GM18508 (cell line): Measurements from ENCODE around the gene ZNF292.
"Not testable (repeated sequence)": the region's sequence is repeated elsewhere in the genome, so short reads cannot be mapped to it uniquely, and the experiment has no call there.

Experiments used
- ATAC-seq: cut with Tn5 transposase; IDR thresholded peaks from one replicate; pipeline ENCODE4 v1.9.1; 2021; ENCODE audit warnings: moderate number of reproducible peaks; ENCODE audit not compliant: insufficient read depth, unreplicated experiment

ZNF292 gene

DNA sequence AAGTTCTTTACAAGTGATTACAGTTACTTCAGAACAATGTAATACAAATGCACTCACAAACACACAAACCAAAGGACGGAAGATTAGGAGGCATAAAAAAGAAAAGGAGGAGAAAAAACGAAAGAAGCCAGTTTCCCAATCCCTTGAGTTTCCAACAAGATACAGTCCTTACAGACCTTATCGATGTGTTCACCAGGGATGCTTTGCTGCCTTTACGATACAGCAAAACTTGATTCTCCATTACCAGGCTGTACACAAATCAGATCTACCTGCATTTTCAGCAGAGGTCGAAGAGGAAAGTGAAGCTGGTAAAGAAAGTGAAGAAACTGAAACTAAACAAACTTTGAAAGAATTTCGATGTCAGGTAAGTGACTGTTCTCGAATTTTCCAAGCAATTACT, 104.4 kb downstream of the ZNF292 start:
- no peak for ATAC-seq

DNA sequence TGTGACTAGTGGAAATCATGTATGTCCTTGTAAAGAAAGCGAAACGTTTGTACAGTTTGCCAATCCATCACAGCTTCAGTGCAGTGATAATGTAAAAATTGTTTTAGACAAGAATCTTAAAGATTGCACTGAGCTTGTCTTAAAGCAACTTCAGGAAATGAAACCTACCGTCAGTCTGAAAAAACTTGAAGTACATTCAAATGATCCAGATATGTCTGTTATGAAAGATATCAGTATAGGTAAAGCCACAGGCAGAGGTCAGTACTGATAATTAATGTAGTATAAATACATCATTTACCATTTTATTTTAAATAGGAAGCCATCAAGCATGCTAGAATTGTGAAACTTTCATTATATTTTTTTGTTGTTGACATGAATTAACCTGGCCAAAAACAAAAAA, 106.2 kb downstream of the ZNF292 start:
- no peak for ATAC-seq

DNA sequence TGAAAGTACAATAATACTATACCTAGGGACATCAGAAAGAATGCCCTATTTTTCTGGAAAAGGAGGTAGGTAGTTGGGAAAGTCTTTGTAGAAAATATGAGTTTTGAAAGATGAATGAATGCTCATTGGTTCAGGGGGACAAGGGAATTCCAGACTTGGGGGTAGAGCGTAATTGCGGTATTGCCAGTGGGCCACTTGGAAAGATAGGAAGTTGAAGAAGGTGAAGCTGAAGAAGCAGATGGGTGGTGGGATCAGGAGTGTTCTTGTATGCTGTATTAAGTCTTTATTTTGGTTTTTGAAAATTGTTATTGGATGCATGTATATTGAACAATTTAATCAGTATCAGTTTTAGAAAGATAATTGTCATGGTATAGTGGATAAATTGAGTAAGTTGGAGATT, 109.1 kb downstream of the ZNF292 start:
- ATAC-seq, result no peak

DNA sequence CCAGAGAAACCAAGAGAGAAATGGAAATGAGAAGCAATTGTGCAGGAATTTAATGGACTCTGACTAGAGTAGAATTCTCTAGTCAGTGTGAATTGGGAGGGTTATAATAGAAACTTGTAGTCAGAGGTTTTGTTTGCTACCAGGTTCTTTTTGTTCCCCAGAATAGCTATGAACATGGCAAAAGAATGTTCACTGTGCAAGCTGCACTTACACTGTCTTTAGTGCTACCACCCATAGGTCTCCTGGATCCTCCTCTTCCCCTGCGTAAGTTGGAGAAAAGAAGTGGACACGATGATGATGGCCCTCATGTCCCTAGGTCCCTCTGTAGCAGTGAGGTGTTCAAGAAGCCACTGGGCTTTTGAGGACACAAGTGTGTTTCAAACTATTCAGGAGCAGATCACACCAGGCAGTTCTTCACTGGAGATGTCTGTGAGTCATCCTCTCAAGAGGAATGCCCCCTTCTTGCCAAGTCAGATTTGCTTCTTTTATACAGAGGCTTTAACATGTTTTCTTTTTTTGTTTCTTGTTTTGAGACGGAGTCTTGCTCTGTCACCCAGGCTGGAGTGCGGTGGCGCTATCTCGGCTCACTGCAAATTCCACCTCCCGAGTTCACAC, 119.4 kb downstream of the ZNF292 start:
- ATAC-seq, result no peak

- no peak for ATAC-seq
Observed at GRCh38 chr6:87276624-87277023, 121.3 kb downstream of the ZNF292 start.

- no peak for ATAC-seq
Observed at GRCh38 chr6:87277123-87277522, 121.8 kb downstream of the ZNF292 start.

GRCh38 chr6:87279196-87279595, 123.8 kb downstream of the ZNF292 start:
- no peak for ATAC-seq

- no peak for ATAC-seq
Observed at GRCh38 chr6:87281426-87281825, 126.1 kb downstream of the ZNF292 start.

- no peak for ATAC-seq
Observed at GRCh38 chr6:87282743-87283142, 127.4 kb downstream of the ZNF292 start.

- ATAC-seq, result no peak
Observed at GRCh38 chr6:87283461-87283860, 128.1 kb downstream of the ZNF292 start.

DNA sequence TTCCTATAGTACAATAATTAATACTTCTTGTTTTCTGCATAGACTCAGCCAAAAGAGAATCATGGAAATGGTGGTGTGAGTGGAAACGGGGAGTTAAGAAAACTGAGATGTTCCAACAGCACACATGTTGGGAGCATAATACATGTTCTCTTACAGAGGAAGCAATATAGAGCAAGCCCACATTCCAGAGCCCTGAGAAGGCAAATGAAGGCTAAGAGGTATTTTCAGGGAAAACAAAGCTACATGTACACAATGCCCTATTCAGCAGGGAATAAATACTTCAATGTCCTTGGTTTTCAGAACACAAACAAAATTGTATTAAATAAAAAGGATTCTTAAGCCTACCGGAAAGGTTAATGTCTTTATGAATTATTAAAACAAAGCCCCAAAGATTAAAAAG, 131.9 kb downstream of the ZNF292 start:
- no peak for ATAC-seq

GRCh38 chr6:87289571-87289970, 134.2 kb downstream of the ZNF292 start:
- ATAC-seq, result no peak

DNA sequence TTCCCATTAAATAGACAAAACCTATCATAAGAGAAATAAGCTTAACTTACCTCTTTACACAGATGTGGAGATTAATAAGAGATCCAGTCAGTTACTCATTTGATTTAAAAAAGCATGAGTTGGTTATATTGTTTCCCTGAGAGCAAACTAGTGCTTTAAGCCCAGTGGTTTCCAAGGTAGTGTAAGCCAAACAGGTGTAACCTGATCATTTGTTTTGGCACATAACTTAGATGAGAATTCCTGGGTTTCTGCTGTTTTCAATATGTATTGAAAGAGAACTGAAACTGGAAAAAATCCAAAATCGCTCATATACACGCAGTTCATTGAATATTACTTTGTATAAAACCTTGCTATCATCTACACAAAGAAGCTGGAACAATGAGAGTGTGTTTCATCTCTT, 136.5 kb downstream of the ZNF292 start:
- no peak for ATAC-seq

DNA sequence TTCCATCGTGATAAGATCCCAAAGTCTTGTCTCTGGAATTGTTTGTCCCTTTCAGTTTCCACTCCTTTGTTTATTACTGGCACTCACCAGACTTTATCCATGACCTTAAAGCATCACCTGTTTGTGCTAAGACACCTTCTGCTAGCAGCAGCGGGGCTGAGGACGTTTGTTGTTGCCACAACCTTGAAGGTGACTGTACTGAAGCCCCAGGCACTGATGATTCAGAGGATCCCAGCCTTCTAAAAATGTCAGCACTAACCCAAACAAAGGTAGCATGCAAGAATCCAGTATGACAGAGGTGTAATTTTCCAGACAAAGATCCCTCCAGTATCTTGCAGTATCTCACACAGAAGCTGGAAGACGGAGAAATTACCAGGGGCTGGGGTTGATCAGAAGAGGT, 138.2 kb downstream of the ZNF292 start:
- ATAC-seq, result no peak

GRCh38 chr6:87297119-87297518, 141.8 kb downstream of the ZNF292 start:
- ATAC-seq, result no peak

- not testable (repeated sequence) for ATAC-seq
Observed at GRCh38 chr6:87301277-87301676, 145.9 kb downstream of the ZNF292 start.

DNA sequence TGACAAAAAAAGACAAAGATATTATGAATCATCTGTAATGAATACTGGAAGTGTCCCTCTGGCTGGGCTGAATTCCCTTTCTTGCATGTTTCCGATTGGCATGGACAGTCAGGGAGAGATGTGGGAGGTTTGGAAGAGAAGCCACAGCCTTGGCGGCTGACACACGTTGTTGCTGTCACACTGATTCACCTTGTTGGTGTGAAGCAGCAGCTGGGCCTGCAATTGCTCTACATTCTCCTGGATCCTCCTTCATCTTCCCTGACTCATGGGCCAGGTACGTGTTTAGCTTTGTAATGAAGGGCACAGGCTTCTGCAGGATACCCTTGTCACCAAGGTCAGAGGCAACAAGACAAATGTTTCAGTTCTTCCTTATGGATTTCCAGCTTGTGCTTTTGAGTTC, 153.6 kb downstream of the ZNF292 start:
- ATAC-seq, result no peak

- ATAC-seq, result no peak
Observed at GRCh38 chr6:87312860-87313259, 157.5 kb downstream of the ZNF292 start.
